Skeletal muscle tissue (tissue), 4 donors: ENCODE data around the gene NDUFV1. TPM values are rescaled to one million over a fixed set of nuclear protein-coding genes. Genes with fewer than 3 reads are reported as not detected.

Source experiments
- H3K27ac ChIP-seq: one replicate; pipeline ENCODE4 v1.7.0; 2013; ENCODE audit warnings: mild to moderate bottlenecking, low read depth, low read length, inconsistent platforms
- H3K27me3 ChIP-seq, 3 donors: one replicate each; pipeline ENCODE4 v1.7.0; 2013; ENCODE audit warnings: low read length in 3 of 3; ENCODE audit not compliant: control insufficient read depth in 3 of 3, insufficient read depth in 3 of 3
- H3K36me3 ChIP-seq, 3 donors: one replicate each; pipeline ENCODE4 v1.7.0; 2013; ENCODE audit warnings: low read length in 3 of 3; ENCODE audit not compliant: control insufficient read depth in 3 of 3, insufficient read depth in 3 of 3
- H3K4me1 ChIP-seq, 3 donors: one replicate each; pipeline ENCODE4 v1.7.0; 2013; ENCODE audit warnings: low read length in 3 of 3, mild to moderate bottlenecking in 3 of 3; ENCODE audit not compliant: control insufficient read depth in 3 of 3, insufficient read depth in 3 of 3
- H3K4me3 ChIP-seq, 3 donors: one replicate each; pipeline ENCODE4 v1.7.0; 2013; ENCODE audit warnings: low read length in 3 of 3
- H3K9ac ChIP-seq, 3 donors: one replicate each; pipeline ENCODE4 v1.7.0; 2013; ENCODE audit warnings: low read length in 3 of 3, mild to moderate bottlenecking in 3 of 3, moderate library complexity in 2 of 3, low read depth in 1 of 3
- H3K9me3 ChIP-seq, 3 donors: one replicate each; pipeline ENCODE4 v1.7.0; 2013; ENCODE audit warnings: low read length in 3 of 3; ENCODE audit not compliant: control insufficient read depth in 3 of 3
- total RNA-seq: library from RNA; depleted of rRNA; stranded (reverse); fragments of >200 nt; gene quantifications from one replicate; pipeline ENCODE4 v1.2.3, GENCODE V29; 2014
- donor health status: Osteomylitis.

Gene NDUFV1
- total RNA-seq, 1 donor from 2014 or later = 178 TPM

GRCh38 chr11:67638535-67639437, 32.0 kb downstream of the NDUFV1 start:
- Histone ChIP-seq H3K36me3 (no peaks in the 10 kb centered on the region), H3K27me3 (peaks cover 14 to 41% (median 39%) of the 10 kb centered on the region in 3 donors), H3K4me3 (no peak overlapping the region), H3K4me1 (no peaks in the 10 kb centered on the region), H3K9ac (no peak overlapping the region), H3K9me3 (no peaks in the 10 kb centered on the region), H3K27ac (no peak overlapping the region)

DNA sequence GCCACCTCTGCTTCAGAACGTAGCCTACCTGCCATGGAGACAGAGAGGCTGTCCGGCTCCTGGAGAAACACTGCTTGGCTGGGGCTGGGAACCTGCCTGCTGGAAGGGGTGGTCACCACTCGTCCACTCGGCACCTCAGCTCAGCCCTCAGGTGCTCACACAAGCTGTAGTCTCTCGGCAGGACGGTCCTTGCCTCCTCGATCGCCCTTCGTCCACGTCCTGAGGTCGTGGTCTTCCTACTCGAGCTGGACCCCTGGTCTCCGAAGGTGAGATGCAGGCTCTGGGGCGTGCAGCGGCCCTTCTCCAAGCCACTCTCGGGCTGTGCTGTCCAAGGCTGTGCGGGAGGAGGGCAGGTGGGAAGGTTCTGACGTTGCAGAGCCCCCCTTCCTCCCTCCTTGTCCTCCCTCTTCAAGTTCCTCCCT, 32.7 kb downstream of the NDUFV1 start, which contains the start of gene TBX10:
Gene TBX10, minus strand, starts transcription at position 326 of the 422 bp plus-strand sequence. Its CDS starts 291 bp downstream, at position 35.
- H3K36me3 ChIP-seq = no peaks in the 10 kb centered on the region
- H3K27me3 ChIP-seq = peaks cover 14 to 39% (median 34%) of the 10 kb centered on the region in 3 donors
- H3K4me1 ChIP-seq = no peaks in the 10 kb centered on the region
- H3K9ac ChIP-seq = no peak within 1 kb of the TSS
- H3K27ac ChIP-seq = no peak within 1 kb of the TSS
- H3K4me3 ChIP-seq = no peak within 1 kb of the TSS
- no peaks in the 10 kb centered on the region for H3K9me3 ChIP-seq

- H3K36me3 ChIP-seq = no peaks in the 10 kb centered on the region
- H3K27me3 ChIP-seq = peaks cover 12 to 34% (median 26%) of the 10 kb centered on the region in 3 donors
- no peak overlapping the region for H3K27ac ChIP-seq
- no peak overlapping the region for H3K9ac ChIP-seq
- H3K4me3 ChIP-seq = no peak overlapping the region
- no peaks in the 10 kb centered on the region for H3K9me3 ChIP-seq
- no peaks in the 10 kb centered on the region for H3K4me1 ChIP-seq
Observed at GRCh38 chr11:67640021-67640757, 33.5 kb downstream of the NDUFV1 start.

- no peak overlapping the region for H3K27ac ChIP-seq
- H3K4me3 ChIP-seq = no peak overlapping the region
- H3K36me3 ChIP-seq = no peaks in the 10 kb centered on the region
- H3K9ac ChIP-seq = no peak overlapping the region
- H3K27me3 ChIP-seq = peaks cover 11 to 34% (median 26%) of the 10 kb centered on the region in 3 donors
- H3K4me1 ChIP-seq = no peaks in the 10 kb centered on the region
- no peaks in the 10 kb centered on the region for H3K9me3 ChIP-seq
Observed at GRCh38 chr11:67640758-67641337, 34.1 kb downstream of the NDUFV1 start.

GRCh38 chr11:67641338-67642172, 34.8 kb downstream of the NDUFV1 start:
- Histone ChIP-seq H3K9ac (no peak overlapping the region), H3K27ac (no peak overlapping the region), H3K9me3 (no peaks in the 10 kb centered on the region), H3K4me1 (no peaks in the 10 kb centered on the region), H3K36me3 (no peaks in the 10 kb centered on the region), H3K4me3 (no peak overlapping the region), H3K27me3 (peaks cover 11 to 41% (median 33%) of the 10 kb centered on the region in 3 donors)

- H3K27ac ChIP-seq = no peak overlapping the region
- no peaks in the 10 kb centered on the region for H3K9me3 ChIP-seq
- peaks cover 18 to 46% (median 41%) of the 10 kb centered on the region in 3 donors for H3K27me3 ChIP-seq
- H3K4me1 ChIP-seq = no peaks in the 10 kb centered on the region
- no peak overlapping the region for H3K9ac ChIP-seq
- no peak overlapping the region for H3K4me3 ChIP-seq
- no peaks in the 10 kb centered on the region for H3K36me3 ChIP-seq
Observed at GRCh38 chr11:67642173-67643120, 35.7 kb downstream of the NDUFV1 start.

- H3K4me1 ChIP-seq = no peaks in the 10 kb centered on the region
- no peaks in the 10 kb centered on the region for H3K36me3 ChIP-seq
- no peak overlapping the region for H3K4me3 ChIP-seq
- no peaks in the 10 kb centered on the region for H3K9me3 ChIP-seq
- H3K27me3 ChIP-seq = peaks cover 30 to 50% (median 47%) of the 10 kb centered on the region in 3 donors
- no peak overlapping the region for H3K27ac ChIP-seq
- no peak overlapping the region for H3K9ac ChIP-seq
Observed at GRCh38 chr11:67644042-67644441, 37.3 kb downstream of the NDUFV1 start.

GRCh38 chr11:67644472-67645418, 38.0 kb downstream of the NDUFV1 start:
- no peaks in the 10 kb centered on the region for H3K9me3 ChIP-seq
- H3K9ac ChIP-seq = no peak overlapping the region
- peaks cover 33 to 48% (median 47%) of the 10 kb centered on the region in 3 donors for H3K27me3 ChIP-seq
- no peak overlapping the region for H3K4me3 ChIP-seq
- H3K27ac ChIP-seq = no peak overlapping the region
- no peaks in the 10 kb centered on the region for H3K36me3 ChIP-seq
- H3K4me1 ChIP-seq = peaks cover 0 to 5% (median 4%) of the 10 kb centered on the region in 3 donors
